H1 (cell line): ENCODE data around the gene FAM186B. TPM values are rescaled to one million over a fixed set of nuclear protein-coding genes. Genes with fewer than 3 reads are reported as not detected.

Source experiments
- CTCF ChIA-PET: fragments of 300-600 bp; sonication (Branson Sonifier 250); formaldehyde crosslinking; loops from one replicate; lab custom pipeline; 2021; ENCODE audit not compliant: partially characterized antibody; lab: Charles Lee
- POLR2A ChIA-PET: fragments of 300-600 bp; sonication (Branson Sonifier 250); formaldehyde crosslinking; loops from one replicate; lab custom pipeline; 2021; ENCODE audit warnings: inconsistent platforms; ENCODE audit not compliant: partially characterized antibody; lab: Charles Lee
- DNase-seq, 2 experiments: peaks; one replicate each; pipeline versions ENCODE4 v3.0.0 to v3.0.0-alpha.2; 2010 to 2022; ENCODE audit warnings: low spot score in 2 of 2, low read depth in 1 of 2, mixed read lengths in 1 of 2
- FAIRE-seq: peaks from 2 replicates; lab custom pipeline; 2011; peaks lifted over from hg19 to GRCh38; lab: Jason Lieb, UNC
- H2AFZ ChIP-seq: 2 replicates; pipeline ENCODE4 v1.8.1; 2012; ENCODE audit warnings: low read length, inconsistent platforms
- H2AK5ac ChIP-seq: 2 replicates; pipeline ENCODE4 v1.6.1; 2013; ENCODE audit warnings: low read depth, low read length
- H2BK120ac ChIP-seq: replicated peaks from 2 replicates; pipeline ENCODE3; 2013; ENCODE audit warnings: low read depth, low read length, inconsistent platforms
- H2BK12ac ChIP-seq: 2 replicates; pipeline ENCODE4 v1.6.1; 2013; ENCODE audit warnings: low read depth, low read length
- H2BK15ac ChIP-seq: 2 replicates; pipeline ENCODE4 v1.6.1; 2013; ENCODE audit warnings: low read length
- H2BK20ac ChIP-seq: 2 replicates; pipeline ENCODE4 v1.6.1; 2013; ENCODE audit warnings: low read length
- H2BK5ac ChIP-seq: 2 replicates; pipeline ENCODE4 v1.6.1; 2013; ENCODE audit warnings: low read depth, low read length
- H3K14ac ChIP-seq: 2 replicates; pipeline ENCODE4 v1.6.1; 2013; ENCODE audit warnings: inconsistent platforms; ENCODE audit not compliant: insufficient read length
- H3K18ac ChIP-seq: 2 replicates; pipeline ENCODE4 v1.6.1; 2013; ENCODE audit warnings: low read length; ENCODE audit errors: extremely low read depth
- H3K23ac ChIP-seq: 2 replicates; pipeline ENCODE4 v1.6.1; 2013; ENCODE audit warnings: inconsistent platforms; ENCODE audit not compliant: insufficient read length
- H3K23me2 ChIP-seq: 2 replicates; pipeline ENCODE4 v1.6.1; 2013; ENCODE audit warnings: low read depth, low read length
- H3K27ac ChIP-seq: 2 replicates; pipeline ENCODE4 v1.6.1; 2011; ENCODE audit warnings: low read depth, low read length, inconsistent platforms
- H3K27me3 ChIP-seq, 4 experiments: replicated peaks in 1 of 4; 1 replicate in 1 of 4; 2 replicates in 3 of 4; pipeline versions ENCODE4 v1.6.1 to v1.8.1; 2011 to 2013; ENCODE audit warnings: low read length in 3 of 4, mild to moderate bottlenecking in 3 of 4, inconsistent platforms in 2 of 4, mixed read lengths in 2 of 4, moderate library complexity in 1 of 4; ENCODE audit not compliant: control insufficient read depth in 3 of 4, insufficient read depth in 3 of 4; ENCODE audit errors: extremely low read depth in 1 of 4
- H3K36me3 ChIP-seq, 4 experiments: 2 replicates each; pipeline versions ENCODE4 v1.6.1 to v1.8.1; 2011 to 2013; ENCODE audit warnings: mild to moderate bottlenecking in 4 of 4, low read length in 3 of 4, moderate library complexity in 2 of 4, control low read depth in 1 of 4, inconsistent platforms in 1 of 4; ENCODE audit not compliant: insufficient read depth in 4 of 4, control insufficient read depth in 2 of 4
- H3K4ac ChIP-seq: replicated peaks from 2 replicates; pipeline ENCODE3; 2013; ENCODE audit warnings: low read length, low read depth, mixed read lengths, inconsistent platforms; ENCODE audit not compliant: insufficient read length
- H3K4me1 ChIP-seq, 4 experiments: replicated peaks in 1 of 4; 1 replicate in 1 of 4; 2 replicates in 3 of 4; pipeline versions ENCODE4 v1.6.1 to v1.8.1; 2011 to 2013; ENCODE audit warnings: low read length in 3 of 4, inconsistent platforms in 2 of 4, mixed read lengths in 1 of 4; ENCODE audit not compliant: insufficient read depth in 4 of 4, control insufficient read depth in 3 of 4
- H3K4me2 ChIP-seq, 2 experiments: 2 replicates each; pipeline versions ENCODE4 v1.6.1 to v1.8.1; 2011 to 2013; ENCODE audit warnings: low read depth in 2 of 2, low read length in 2 of 2, control low read depth in 1 of 2, inconsistent platforms in 1 of 2, mild to moderate bottlenecking in 1 of 2; ENCODE audit not compliant: insufficient read depth in 1 of 2
- H3K4me3 ChIP-seq, 4 experiments: fragments of 200-600, 300-600 bp in 1 of 4; sonication (generic), shearing (Covaris generic), sonication (Bioruptor Twin) in 1 of 4; 2 replicates each; pipeline versions ENCODE4 v1.5.1 to v1.8.1; 2011 to 2016; ENCODE audit warnings: low read length in 4 of 4, low read depth in 3 of 4, control low read depth in 2 of 4, inconsistent platforms in 2 of 4, mild to moderate bottlenecking in 2 of 4, mixed read lengths in 1 of 4, moderate library complexity in 1 of 4; ENCODE audit not compliant: insufficient read depth in 2 of 4; ENCODE audit errors: extremely low read depth in 1 of 4
- H3K56ac ChIP-seq: replicated peaks from 2 replicates; pipeline ENCODE3; 2013; ENCODE audit warnings: low read depth, mild to moderate bottlenecking, mixed read lengths, low read length, inconsistent platforms; ENCODE audit not compliant: insufficient read length
- H3K79me1 ChIP-seq: 2 replicates; pipeline ENCODE4 v1.6.1; 2013; ENCODE audit warnings: low read depth, low read length, control low read depth
- H3K79me2 ChIP-seq, 2 experiments: 2 replicates each; pipeline versions ENCODE4 v1.6.1 to v1.8.1; 2012 to 2013; ENCODE audit warnings: low read length in 2 of 2, mild to moderate bottlenecking in 2 of 2, inconsistent platforms in 1 of 2; ENCODE audit not compliant: insufficient read depth in 2 of 2, control insufficient read depth in 1 of 2
- H3K9ac ChIP-seq, 4 experiments: replicated peaks in 1 of 4; 1 replicate in 1 of 4; 2 replicates in 3 of 4; pipeline versions ENCODE4 v1.6.1 to v1.8.1; 2011 to 2013; ENCODE audit warnings: low read depth in 3 of 4, low read length in 3 of 4, control low read depth in 2 of 4, mild to moderate bottlenecking in 2 of 4, moderate library complexity in 2 of 4, inconsistent platforms in 1 of 4; ENCODE audit errors: extremely low read depth in 1 of 4
- H3K9me3 ChIP-seq, 2 experiments: 2 replicates each; pipeline versions ENCODE4 v1.6.1 to v1.8.1; 2012 to 2013; ENCODE audit warnings: mild to moderate bottlenecking in 2 of 2, moderate library complexity in 2 of 2, control low read depth in 1 of 2, inconsistent platforms in 1 of 2, low read depth in 1 of 2, low read length in 1 of 2, mixed read lengths in 1 of 2; ENCODE audit not compliant: insufficient read depth in 2 of 2
- H4K20me1 ChIP-seq, 2 experiments: replicated peaks in 1 of 2; 2 replicates each; pipeline versions ENCODE3 to v1.8.1; 2011 to 2013; ENCODE audit warnings: inconsistent platforms in 2 of 2, low read length in 2 of 2, mild to moderate bottlenecking in 1 of 2; ENCODE audit not compliant: insufficient read depth in 2 of 2, control insufficient read depth in 1 of 2
- H4K5ac ChIP-seq: 2 replicates; pipeline ENCODE4 v1.6.1; 2013; ENCODE audit warnings: low read length, low read depth, mixed read lengths, inconsistent platforms; ENCODE audit not compliant: insufficient read length
- H4K8ac ChIP-seq: 2 replicates; pipeline ENCODE4 v1.8.0; 2013; ENCODE audit warnings: mild to moderate bottlenecking, moderate library complexity, low read length, inconsistent platforms; ENCODE audit not compliant: insufficient read depth; ENCODE audit errors: extremely low read depth
- H4K91ac ChIP-seq: replicated peaks from 2 replicates; pipeline ENCODE3; 2013; ENCODE audit warnings: low read length, mixed read lengths, inconsistent platforms; ENCODE audit not compliant: insufficient read length
- CREB1 ChIP-seq: IDR thresholded peaks from 2 replicates; pipeline ENCODE4 v1.6.1; 2012; ENCODE audit warnings: inconsistent platforms
- POLR2A ChIP-seq, 2 experiments: IDR thresholded peaks; 1 replicate in 1 of 2; 2 replicates in 1 of 2; pipeline ENCODE4 v1.6.1; 2011; ENCODE audit warnings: low read depth in 2 of 2, low read length in 2 of 2, mild to moderate bottlenecking in 2 of 2; ENCODE audit errors: control extremely low read depth in 1 of 2
- SIN3A ChIP-seq, 2 experiments: IDR thresholded peaks in 1 of 2; conservative IDR thresholded peaks in 1 of 2; 2 replicates each; pipeline ENCODE4 v1.6.1; 2011 to 2012; ENCODE audit warnings: low read length in 2 of 2, improper control_type of control experiment in 1 of 2, low read depth in 1 of 2, mild to moderate bottlenecking in 1 of 2
- SP2 ChIP-seq: IDR thresholded peaks from 2 replicates; pipeline ENCODE4 v1.6.1; 2012; ENCODE audit warnings: mild to moderate bottlenecking, low read length, inconsistent platforms
- WGBS, 2 experiments: shearing (Covaris generic) in 1 of 2; methylation state at CpG; one replicate each; pipeline versions ENCODE4 v1.1.6 to v1.1.7; 2013 to 2015; ENCODE audit warnings: low lambda C conversion rate in 2 of 2, mixed read lengths in 2 of 2, inconsistent platforms in 1 of 2, low coverage in 1 of 2, missing lambda C conversion rate in 1 of 2; ENCODE audit not compliant: insufficient replicate concordance in 2 of 2, insufficient coverage in 1 of 2, insufficient read length in 1 of 2; ENCODE audit errors: extremely low coverage in 1 of 2, missing lambda C conversion rate in 1 of 2; 5-methylcytosine and 5-hydroxymethylcytosine counted together
- polyA plus RNA-seq, 7 experiments: library from polyadenylated mRNA; depleted of rRNA in 3 of 7; stranded (reverse) in 5 of 7; unstranded in 2 of 7; fragments of >200 nt in 5 of 7; fragments of 200-250 nt in 2 of 7; gene quantifications; 1 replicate in 5 of 7; 2 replicates in 1 of 7; 4 replicates in 1 of 7; pipeline versions ENCODE4 v1.2.1 to v1.2.3, GENCODE V29; 2011 to 2013; ENCODE audit warnings: missing spikeins in 2 of 7, mixed read lengths in 2 of 7
- total RNA-seq: library from RNA; stranded (reverse); fragmentation: NEBNext Ultra II Directional; extraction: Animal tissue kit (Norgen Biotek cat#: 25700); gene quantifications from 2 replicates; pipeline ENCODE4 v1.2.1, GENCODE V29; 2021

Gene FAM186B
- total and polyA plus RNA-seq, 2 of the 8 experiments (the other 6 are each of a cell fraction or from before 2014, with no cell fraction given): 0.12 to 0.73 TPM

GRCh38 chr12:49604856-49605255 lies 583 bp downstream of the FAM186B start:
- no peak overlapping the region for H2AK5ac ChIP-seq
- H4K20me1 ChIP-seq: no peaks in the 10 kb centered on the region
- WGBS, 2 experiments: 80% methylated on average over 5 of the region's 5 CpGs; no CpG with 5 or more reads in 1 of the 2 experiments
- no peak overlapping the region for H3K23ac ChIP-seq
- H3K56ac ChIP-seq: no peak overlapping the region
- FAIRE-seq (no peak), DNase-seq (peak in 1 of 2 experiments; percentile 29)
- H3K4me3 ChIP-seq: no peak overlapping the region
- H4K8ac ChIP-seq: no peak overlapping the region
- H3K4ac ChIP-seq: no peak overlapping the region
- no peaks in the 10 kb centered on the region for H3K4me1 ChIP-seq
- peaks cover 0 to 4% (median 0%) of the 10 kb centered on the region in 4 experiments; a peak in 3 of 7 replicates for H3K27me3 ChIP-seq
- H2BK20ac ChIP-seq: no peak overlapping the region
- CTCF ChIA-PET: interaction anchor here (0.6 to 3.2 kb wide), 12 partner anchors 10 to 442 kb away, joined by 3 to 15 read pairs (median 4); partner anchors contain the start of gene TMBIM6
- no peak overlapping the region for H2AFZ ChIP-seq
- no peak overlapping the region for H3K27ac ChIP-seq
- H3K79me1 ChIP-seq: no peaks in the 10 kb centered on the region
- no peak overlapping the region for H3K18ac ChIP-seq
- H2BK120ac ChIP-seq: no peak overlapping the region
- no peak overlapping the region for H2BK15ac ChIP-seq
- no peaks in the 10 kb centered on the region for H3K36me3 ChIP-seq
- no peak overlapping the region for H3K4me2 ChIP-seq
- no peak overlapping the region for H4K5ac ChIP-seq
- POLR2A ChIA-PET: interaction anchor here (0.6 to 2.1 kb wide), 3 partner anchors 38 to 273 kb away, joined by 3 to 5 read pairs (median 5); partner anchors contain the start of gene TMBIM6
- no peak overlapping the region for H3K9ac ChIP-seq
- H2BK12ac ChIP-seq: no peak overlapping the region
- H3K9me3 ChIP-seq: no peaks in the 10 kb centered on the region
- H3K23me2 ChIP-seq: no peaks in the 10 kb centered on the region
- no peaks in the 10 kb centered on the region for H3K79me2 ChIP-seq
- H4K91ac ChIP-seq: no peak overlapping the region
- H2BK5ac ChIP-seq: no peak overlapping the region
- H3K14ac ChIP-seq: no peak overlapping the region
- TF ChIP-seq SIN3A (conservative IDR thresholded peaks at IDR 0.05 in 1 of 2, IDR thresholded peaks at IDR 0.05 in 1 of 2; ENCODE audit: low read depth in 1 of 2, low read length in 2 of 2) (no peak), SP2 (no peak), POLR2A (IDR thresholded peaks at IDR 0.05; ENCODE audit: control extremely low read depth in 1 of 2, low read depth in 2 of 2, low read length in 2 of 2) (no peak), CREB1 (no peak)
